NCI-H128 (cell line): ENCODE measurements around the gene RAB30.
"Not testable (repeated sequence)": the region's sequence is repeated elsewhere in the genome, so short reads cannot be mapped to it uniquely, and the experiment has no call there.

Experiments
- DNase-seq: peaks from one replicate; lab custom pipeline; 2025; ENCODE audit not compliant: unreplicated experiment; lab: John Stamatoyannopoulos, UW

Gene RAB30

DNA sequence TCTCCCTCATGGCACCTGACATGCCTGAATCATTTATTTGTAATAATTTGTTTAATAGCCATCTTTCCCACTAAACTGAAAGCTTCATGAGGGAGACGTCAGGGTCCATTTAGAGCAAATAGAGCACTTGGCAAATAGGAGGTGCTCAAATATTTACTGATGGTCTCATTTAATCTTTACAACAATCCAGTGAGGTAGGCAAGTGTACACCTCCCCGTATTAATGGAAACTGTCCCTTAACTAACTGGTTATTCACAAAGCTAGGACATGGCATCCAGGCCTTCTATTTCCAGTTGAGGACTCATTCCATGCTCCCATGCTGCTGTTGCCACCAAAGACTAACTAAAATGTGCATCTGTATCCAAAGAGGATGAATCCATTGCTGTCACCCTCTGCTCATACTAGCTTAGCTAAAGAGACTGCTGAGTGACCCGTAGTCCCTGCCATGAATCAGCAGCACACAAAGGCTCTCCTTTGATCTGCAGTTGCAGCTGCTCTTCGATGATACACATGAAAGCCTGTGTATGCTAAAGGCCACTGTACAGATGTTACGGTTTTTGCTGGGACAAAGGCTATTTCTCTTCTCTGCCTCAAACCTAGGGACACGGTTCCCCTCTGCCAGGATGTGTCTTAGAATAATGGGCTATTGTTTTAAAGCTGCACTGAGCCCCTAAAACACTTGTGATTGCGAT, 82.6 kb downstream of the RAB30 start:
- no peak for DNase-seq

- DNase-seq = no peak
Measured at GRCh38 chr11:82987997-82988396, 83.7 kb downstream of the RAB30 start.

DNA sequence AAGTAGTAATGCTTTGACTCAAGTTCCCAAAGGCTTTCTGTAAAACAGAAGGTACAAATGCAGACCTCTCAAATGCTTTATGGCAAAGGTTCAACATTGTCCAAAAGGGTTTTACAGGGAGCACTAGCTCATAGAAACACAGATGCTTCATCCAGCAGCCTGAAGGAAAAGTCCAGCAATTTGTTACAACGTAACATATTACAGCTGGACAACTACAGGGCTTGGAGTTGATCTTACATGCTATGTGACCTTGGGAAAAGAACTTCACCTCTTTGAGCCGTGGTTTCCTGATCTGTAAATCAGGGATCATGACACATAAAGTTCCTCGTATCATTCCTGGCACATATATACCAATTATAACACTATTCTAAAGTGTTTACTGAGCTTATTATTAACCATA, 85.3 kb downstream of the RAB30 start:
- DNase-seq = no peak

- no peak for DNase-seq
Measured at GRCh38 chr11:82981852-82982251, 89.8 kb downstream of the RAB30 start.

DNA sequence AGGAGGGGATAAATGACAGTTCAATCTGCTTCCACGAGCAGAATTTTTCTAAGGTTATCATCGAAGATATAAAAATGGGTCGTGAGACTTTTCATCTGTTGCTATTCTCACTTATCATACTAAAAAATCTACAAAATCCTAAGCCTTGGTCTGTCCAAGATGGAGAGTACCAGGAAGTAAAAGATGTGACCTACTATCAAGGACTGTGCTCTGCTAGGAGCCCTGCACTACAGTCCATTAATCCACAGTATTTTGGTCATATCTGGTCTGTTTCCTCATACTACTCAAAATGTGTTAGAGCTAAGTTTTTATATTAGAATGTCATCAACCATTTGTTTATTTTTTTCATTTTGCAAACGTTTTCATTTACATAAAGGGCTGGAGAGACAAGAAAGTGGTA, 90.8 kb downstream of the RAB30 start:
- DNase-seq = no peak

- no peak for DNase-seq
Measured at GRCh38 chr11:82980292-82980691, 91.4 kb downstream of the RAB30 start.

DNA sequence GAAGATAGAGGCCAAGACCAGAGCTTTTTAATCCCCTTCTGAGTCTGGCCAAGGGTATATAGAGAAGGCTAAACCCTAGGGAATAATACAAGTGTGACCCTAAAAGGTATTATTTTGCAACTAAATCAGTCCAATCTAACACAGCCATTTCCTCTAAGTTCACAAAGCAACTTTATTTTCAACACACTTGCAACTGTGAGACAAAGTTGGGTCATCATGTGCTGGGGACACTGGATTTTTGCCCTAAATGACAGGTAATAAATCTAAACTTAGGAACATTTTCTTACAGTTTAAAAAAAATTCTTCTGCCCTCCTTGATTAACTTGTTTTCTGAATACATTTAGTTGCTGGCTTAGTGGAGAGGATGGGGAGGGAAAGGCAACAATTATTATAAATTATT, 91.9 kb downstream of the RAB30 start:
- no peak for DNase-seq

DNA sequence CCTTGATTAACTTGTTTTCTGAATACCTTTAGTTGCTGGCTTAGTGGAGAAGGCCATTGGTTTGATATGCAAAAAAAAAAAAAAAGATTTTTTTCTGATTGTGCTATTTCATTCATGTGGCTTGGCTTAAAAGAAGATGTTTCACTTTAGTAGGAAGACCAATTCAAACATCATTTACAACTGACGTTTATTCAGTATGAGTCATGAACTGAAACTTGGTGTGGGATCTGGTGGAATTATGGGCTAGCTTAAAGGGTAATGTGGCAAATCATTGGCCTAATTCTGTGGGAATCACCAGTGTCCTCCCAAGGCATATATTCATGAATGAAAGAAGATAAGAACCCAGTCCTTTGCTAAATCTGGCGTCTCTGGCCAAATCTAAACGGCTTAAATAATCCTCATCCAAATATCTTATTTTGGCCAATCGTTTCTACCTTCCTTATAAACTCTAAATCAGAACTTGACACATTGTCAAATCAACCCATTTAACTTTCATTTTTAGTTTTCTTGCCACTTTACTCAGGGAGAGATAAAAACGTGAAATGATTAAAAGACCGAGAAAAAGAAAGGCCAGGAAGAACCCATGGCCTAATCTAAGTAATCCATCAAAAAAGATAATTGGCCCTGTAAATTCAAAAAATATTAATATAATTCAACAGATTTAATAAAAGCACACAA, 93.1 kb downstream of the RAB30 start:
- no peak for DNase-seq

DNA sequence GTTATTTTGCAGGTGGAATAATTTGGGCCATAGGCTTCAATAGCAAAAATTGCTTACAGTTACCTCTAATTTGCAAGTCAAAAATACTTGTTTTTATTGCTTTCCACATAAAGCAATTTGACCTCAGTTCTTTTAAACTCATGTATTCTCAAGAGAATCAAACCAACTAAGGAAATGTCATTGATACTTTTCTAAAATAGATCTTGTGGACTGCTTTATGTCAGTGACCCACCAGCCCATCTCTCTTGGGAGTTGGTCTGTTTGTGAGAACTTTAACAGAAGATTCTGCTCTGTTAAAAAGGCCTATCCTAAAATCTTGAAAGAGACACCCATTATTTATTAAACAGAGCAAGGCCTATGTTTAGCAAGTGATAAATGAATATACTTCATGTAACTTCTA, 94.9 kb downstream of the RAB30 start:
- DNase-seq = no peak

- no peak for DNase-seq
Measured at GRCh38 chr11:82975882-82976281, 95.8 kb downstream of the RAB30 start.

- no peak for DNase-seq
Measured at GRCh38 chr11:82974851-82975250, 96.8 kb downstream of the RAB30 start.

- no peak for DNase-seq
Measured at GRCh38 chr11:82974135-82974534, 97.6 kb downstream of the RAB30 start.

- no peak for DNase-seq
Measured at GRCh38 chr11:82972103-82972502, 99.6 kb downstream of the RAB30 start.

GRCh38 chr11:82971519-82971946, 100.2 kb downstream of the RAB30 start:
- DNase-seq = not testable (repeated sequence)

- not testable (repeated sequence) for DNase-seq
Measured at GRCh38 chr11:82970507-82971083, 101.1 kb downstream of the RAB30 start.

GRCh38 chr11:82969811-82970210, 101.9 kb downstream of the RAB30 start:
- DNase-seq = no peak

- no peak for DNase-seq
Measured at GRCh38 chr11:82967381-82967780, 104.3 kb downstream of the RAB30 start.

- DNase-seq = not testable (repeated sequence)
Measured at GRCh38 chr11:82962021-82962420, 109.7 kb downstream of the RAB30 start.

DNA sequence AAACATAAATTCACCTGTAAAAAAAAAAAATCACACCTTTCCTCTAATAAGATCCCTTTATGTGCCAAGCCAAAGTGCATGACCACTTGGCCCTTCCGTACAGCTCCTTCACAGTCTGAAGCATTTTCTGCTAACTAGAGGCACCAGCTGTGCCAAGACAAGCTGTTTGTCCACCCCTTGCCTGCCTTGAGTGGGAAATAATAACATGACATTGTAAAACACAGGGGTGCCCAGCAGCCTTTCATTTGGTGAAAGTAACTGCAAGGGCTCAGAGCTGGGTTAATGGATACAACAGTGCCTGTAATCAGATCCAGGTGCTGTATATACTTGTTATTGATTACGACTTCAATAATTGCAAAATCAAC, 110.9 kb downstream of the RAB30 start:
- no peak for DNase-seq

DNA sequence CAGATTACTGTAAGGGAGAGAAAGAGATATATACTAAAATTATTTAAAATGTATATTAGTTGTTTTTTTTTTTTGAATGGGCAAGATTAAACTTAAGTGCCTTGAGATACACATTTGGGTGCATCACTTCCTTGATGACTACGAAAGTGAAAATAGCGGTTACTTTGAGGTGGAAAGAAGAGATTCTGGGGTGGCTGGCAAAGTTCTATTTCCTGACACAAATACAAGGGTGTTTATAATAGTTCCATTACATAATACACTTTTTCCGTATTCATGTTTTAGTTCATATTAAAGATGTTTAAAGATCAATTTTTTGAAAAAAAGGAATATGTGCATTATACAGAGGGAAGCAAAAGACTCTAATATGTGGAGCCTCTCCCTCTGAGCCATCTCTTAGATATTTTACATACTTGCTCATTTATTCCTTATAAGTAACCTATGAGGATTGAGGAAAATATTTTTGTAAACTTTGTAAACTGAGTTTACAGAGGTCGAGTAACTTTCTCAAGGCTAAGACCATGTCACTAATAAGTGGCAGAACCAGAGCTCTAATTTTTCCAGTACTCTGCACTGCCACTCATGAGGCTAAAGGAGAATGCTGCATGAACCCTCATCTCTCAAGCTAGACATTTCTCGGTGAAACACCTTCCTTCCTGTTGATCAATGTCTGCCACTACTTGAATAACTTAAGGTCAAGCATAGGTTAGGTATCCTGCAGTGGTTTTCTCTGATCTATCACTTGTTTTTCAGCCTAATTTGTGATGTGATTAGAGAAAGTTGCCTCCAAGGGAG, 111.5 kb downstream of the RAB30 start:
- no peak for DNase-seq

GRCh38 chr11:82955736-82956453, 115.8 kb downstream of the RAB30 start:
- DNase-seq = not testable (repeated sequence)
